Measurements from ENCODE around the gene F11.

The F11 gene

DNA sequence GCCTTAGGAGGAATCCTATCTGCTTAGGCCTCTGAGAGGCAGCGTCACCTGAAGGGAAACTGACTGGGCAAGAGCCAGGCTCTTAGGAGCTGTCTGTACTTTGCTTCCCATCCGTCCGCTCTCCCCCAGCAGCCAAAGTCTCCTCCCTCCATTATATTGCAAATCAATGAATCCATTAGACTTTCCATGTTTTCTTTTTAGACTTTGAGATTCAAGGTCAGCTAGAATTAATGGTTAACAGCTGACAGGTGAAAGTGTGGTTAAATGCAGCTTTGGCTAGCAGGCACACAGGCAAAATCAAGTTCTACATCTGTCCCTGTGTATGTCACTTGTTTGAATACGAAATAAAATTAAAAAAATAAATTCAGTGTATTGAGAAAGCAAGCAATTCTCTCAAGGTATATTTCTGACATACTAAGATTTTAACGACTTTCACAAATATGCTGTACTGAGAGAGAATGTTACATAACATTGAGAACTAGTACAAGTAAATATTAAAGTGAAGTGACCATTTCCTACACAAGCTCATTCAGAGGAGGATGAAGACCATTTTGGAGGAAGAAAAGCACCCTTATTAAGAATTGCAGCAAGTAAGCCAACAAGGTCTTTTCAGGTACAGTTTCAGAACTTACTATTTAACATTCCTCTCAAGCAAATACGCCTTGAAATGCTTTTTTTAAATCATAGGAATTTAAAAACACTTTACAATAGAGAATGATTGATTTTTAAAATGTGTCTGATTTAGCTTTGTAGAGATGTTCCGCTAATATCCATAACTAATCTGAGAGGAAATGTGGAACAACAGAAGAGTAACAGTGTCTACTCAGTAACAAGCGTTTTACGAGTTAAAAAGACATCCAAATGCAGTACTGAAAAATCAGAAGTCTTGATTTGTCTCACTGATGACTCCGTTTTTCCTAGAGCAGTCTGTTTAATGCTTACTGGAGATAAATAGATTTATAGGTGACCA lies at the start of gene F11:
Gene F11 (plus strand): TSS at position 507 of the 970 bp plus-strand sequence. CDS start 948 bp downstream, outside the sequence.
- Histone ChIP-seq H3K4me1 (no peaks in the 10 kb centered on the region), H3K9me3 (replicated peaks in 1 of 11) (no peaks in the 10 kb centered on the region), H4K20me1 (no peaks in the 10 kb centered on the region), H3K4me2 (no peak within 1 kb of the TSS), H3K27me3 (no peaks in the 10 kb centered on the region), H3K27ac (no peak within 1 kb of the TSS), H3K9ac (no peak within 1 kb of the TSS), H3K36me3 (no peaks in the 10 kb centered on the region), H3K4me3 (no peak within 1 kb of the TSS)
- no peak for TF ChIP-seq Cebpa-rat (IDR thresholded peaks at IDR 0.05)

DNA sequence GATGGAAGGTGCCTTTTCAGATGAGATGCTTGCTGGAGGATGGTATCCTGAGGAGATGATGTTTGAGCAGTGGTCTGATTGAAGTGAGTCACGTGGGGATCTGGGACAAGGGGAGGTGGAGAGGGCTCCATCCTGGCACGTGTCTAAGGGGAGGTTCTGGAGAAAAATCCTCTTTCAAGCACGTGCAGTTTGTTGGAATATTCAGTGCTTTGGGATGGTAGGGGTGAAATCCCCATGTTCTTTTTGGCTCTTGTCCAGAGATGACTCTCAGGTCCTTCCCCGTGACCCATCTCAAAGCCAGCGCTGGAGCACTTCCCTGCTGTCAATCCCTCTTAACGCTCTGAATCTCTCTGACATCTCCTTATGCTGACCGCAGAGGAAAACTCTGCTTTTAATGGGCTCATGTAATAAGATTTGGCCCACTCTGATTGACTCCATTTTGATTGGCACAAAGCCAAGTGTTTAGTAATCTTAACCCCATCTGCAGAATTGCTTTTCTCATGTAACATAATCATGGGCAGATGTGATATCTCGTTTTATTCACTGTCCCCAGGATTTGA lies 49.4 kb upstream of the F11 start:
- Histone ChIP-seq H3K27me3 (no peaks in the 10 kb centered on the region), H3K9me3 (replicated peaks in 1 of 11) (peaks cover 0 to 1% (median 0%) of the 10 kb centered on the region in 11 experiments; a peak in 3 of 22 replicates), H3K4me2 (no peak overlapping the region), H3K27ac (no peak overlapping the region), H3K36me3 (peaks cover 0 to 4% (median 0%) of the 10 kb centered on the region in 11 experiments; a peak in 2 of 22 replicates), H3K4me1 (no peaks in the 10 kb centered on the region), H3K9ac (no peak overlapping the region), H4K20me1 (no peaks in the 10 kb centered on the region), H3K4me3 (no peak overlapping the region)
- TF ChIP-seq Cebpa-rat (IDR thresholded peaks at IDR 0.05), result no peak

- TF ChIP-seq Cebpa-rat (IDR thresholded peaks at IDR 0.05), result no peak
- Histone ChIP-seq H3K4me1 (no peaks in the 10 kb centered on the region), H3K4me2 (no peak overlapping the region), H3K27ac (no peak overlapping the region), H3K4me3 (no peak overlapping the region), H3K27me3 (no peaks in the 10 kb centered on the region), H3K36me3 (no peaks in the 10 kb centered on the region), H3K9ac (no peak overlapping the region), H4K20me1 (no peaks in the 10 kb centered on the region), H3K9me3 (replicated peaks in 1 of 11) (peaks cover 0 to 8% (median 0%) of the 10 kb centered on the region in 11 experiments; a peak in 4 of 22 replicates)
Measured at GRCh38 chr4:186217733-186218293, 48.2 kb upstream of the F11 start.

GRCh38 chr4:186221624-186222023 lies 44.4 kb upstream of the F11 start:
- H3K27me3 ChIP-seq, result no peaks in the 10 kb centered on the region
- no peaks in the 10 kb centered on the region; a peak in 1 of 22 replicates for H3K36me3 ChIP-seq
- H3K4me3 ChIP-seq, result no peak overlapping the region
- peaks cover 30 to 43% (median 36%) of the 10 kb centered on the region in 11 experiments for H3K9me3 ChIP-seq (replicated peaks in 1 of 11)
- no peaks in the 10 kb centered on the region for H4K20me1 ChIP-seq
- no peak for TF ChIP-seq Cebpa-rat (IDR thresholded peaks at IDR 0.05)
- no peak overlapping the region for H3K27ac ChIP-seq
- H3K9ac ChIP-seq, result no peak overlapping the region
- H3K4me2 ChIP-seq, result no peak overlapping the region
- no peaks in the 10 kb centered on the region for H3K4me1 ChIP-seq

DNA sequence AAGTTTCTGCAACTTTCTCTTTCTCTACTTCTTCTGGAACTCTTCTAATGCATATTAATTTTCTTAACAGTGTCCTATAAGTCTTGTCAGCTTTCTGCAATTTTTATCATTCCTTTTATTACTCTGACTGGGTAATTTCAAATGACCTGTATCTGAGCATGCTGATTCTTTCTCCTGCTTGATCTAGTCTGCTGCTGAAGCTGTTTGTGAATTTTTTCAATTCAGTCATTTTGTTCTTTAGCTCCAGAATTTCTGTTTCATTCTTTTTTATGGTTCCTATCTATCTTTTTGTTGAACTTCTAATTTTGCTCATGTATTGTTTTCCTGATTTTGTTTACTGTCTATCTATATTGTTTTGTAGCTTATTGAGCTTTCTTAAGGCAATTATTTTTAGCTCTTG lies 40.1 kb upstream of the F11 start:
- H3K27me3 ChIP-seq, result no peaks in the 10 kb centered on the region
- H3K4me3 ChIP-seq, result no peak overlapping the region
- H3K4me2 ChIP-seq, result no peak overlapping the region
- no peak for TF ChIP-seq Cebpa-rat (IDR thresholded peaks at IDR 0.05)
- H4K20me1 ChIP-seq, result no peaks in the 10 kb centered on the region
- H3K36me3 ChIP-seq, result no peaks in the 10 kb centered on the region; a peak in 1 of 22 replicates
- H3K9me3 ChIP-seq (replicated peaks in 1 of 11), result peaks cover 34 to 49% (median 41%) of the 10 kb centered on the region in 11 experiments
- no peak overlapping the region for H3K9ac ChIP-seq
- no peaks in the 10 kb centered on the region for H3K4me1 ChIP-seq
- no peak overlapping the region for H3K27ac ChIP-seq

DNA sequence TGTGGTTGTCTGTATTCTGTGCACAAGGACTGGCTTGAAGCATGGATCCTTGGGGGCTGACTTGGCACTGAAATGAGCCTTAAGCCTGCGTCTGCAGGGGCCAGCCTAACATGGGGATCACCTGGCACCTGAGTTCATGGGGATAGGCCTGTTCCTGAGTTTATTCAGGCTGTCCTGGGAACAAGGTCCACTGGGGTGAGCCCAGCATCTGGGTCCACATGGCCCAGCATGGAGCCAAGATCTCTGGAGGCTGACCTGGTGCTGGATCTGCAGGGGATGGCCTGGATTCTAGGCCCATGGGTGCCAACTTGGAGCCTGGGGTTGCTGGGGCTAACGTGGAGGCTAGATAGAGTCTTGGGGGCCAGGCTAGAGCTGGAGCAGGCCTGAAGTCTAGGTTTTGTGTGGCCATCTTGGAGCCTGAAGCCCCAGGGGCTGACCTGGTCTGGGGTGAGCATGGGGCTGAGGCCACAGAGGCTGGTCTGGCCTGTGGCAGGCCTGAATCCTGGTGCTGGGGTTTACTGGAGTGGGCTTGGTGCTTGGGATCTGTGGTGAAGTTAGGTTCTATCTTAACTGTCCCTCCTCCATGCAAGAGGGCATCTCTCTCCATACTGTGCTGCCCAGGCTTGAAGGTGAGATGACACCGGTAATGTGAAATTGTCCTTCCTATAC lies 39.3 kb upstream of the F11 start:
- H3K27ac ChIP-seq, result no peak overlapping the region
- H3K4me3 ChIP-seq, result no peak overlapping the region
- peaks cover 34 to 48% (median 41%) of the 10 kb centered on the region in 11 experiments for H3K9me3 ChIP-seq (replicated peaks in 1 of 11)
- TF ChIP-seq Cebpa-rat (IDR thresholded peaks at IDR 0.05), result no peak
- H3K4me2 ChIP-seq, result no peak overlapping the region
- no peaks in the 10 kb centered on the region for H3K27me3 ChIP-seq
- H3K36me3 ChIP-seq, result no peaks in the 10 kb centered on the region; a peak in 1 of 22 replicates
- H3K9ac ChIP-seq, result no peak overlapping the region
- H4K20me1 ChIP-seq, result no peaks in the 10 kb centered on the region
- H3K4me1 ChIP-seq, result no peaks in the 10 kb centered on the region

GRCh38 chr4:186227221-186227620 lies 38.8 kb upstream of the F11 start, which contains the start of gene KLKB1:
KLKB1 (plus strand) TSS chr4:186227507; CDS start chr4:186228196, 689 bp downstream.
- no peak within 1 kb of the TSS for H3K27ac ChIP-seq
- no peaks in the 10 kb centered on the region for H4K20me1 ChIP-seq
- H3K9me3 ChIP-seq (replicated peaks in 1 of 11), result peaks cover 34 to 46% (median 40%) of the 10 kb centered on the region in 11 experiments
- H3K9ac ChIP-seq, result no peak within 1 kb of the TSS
- no peaks in the 10 kb centered on the region for H3K27me3 ChIP-seq
- H3K4me1 ChIP-seq, result no peaks in the 10 kb centered on the region
- no peaks in the 10 kb centered on the region; a peak in 1 of 22 replicates for H3K36me3 ChIP-seq
- H3K4me2 ChIP-seq, result no peak within 1 kb of the TSS
- TF ChIP-seq Cebpa-rat (IDR thresholded peaks at IDR 0.05), result no peak
- H3K4me3 ChIP-seq, result no peak within 1 kb of the TSS

GRCh38 chr4:186227744-186228513 lies 38.1 kb upstream of the F11 start:
- no peak overlapping the region for H3K4me2 ChIP-seq
- H4K20me1 ChIP-seq, result no peaks in the 10 kb centered on the region
- H3K4me1 ChIP-seq, result no peaks in the 10 kb centered on the region
- H3K27me3 ChIP-seq, result no peaks in the 10 kb centered on the region
- no peak overlapping the region for H3K27ac ChIP-seq
- no peak for TF ChIP-seq Cebpa-rat (IDR thresholded peaks at IDR 0.05)
- H3K9ac ChIP-seq, result no peak overlapping the region
- H3K36me3 ChIP-seq, result no peaks in the 10 kb centered on the region; a peak in 1 of 22 replicates
- H3K4me3 ChIP-seq, result no peak overlapping the region
- H3K9me3 ChIP-seq (replicated peaks in 1 of 11), result peaks cover 34 to 44% (median 39%) of the 10 kb centered on the region in 11 experiments

Measured in BLaER1 treated with 17β-estradiol and CSF1 and Interleukin-3, amounts not matched to agents 10 nM and 100 nM (cell line).